HCT116 (cell line): ENCODE data around the gene CDH23. TPM values are rescaled to one million over a fixed set of nuclear protein-coding genes. Genes with fewer than 3 reads are reported as not detected.

Experiments used
- ATAC-seq: fragments of 200-7000 bp; cut with Tn5 transposase; 2 replicates; pipeline ENCODE4 v1.9.1; 2020; ENCODE audit warnings: mild to moderate bottlenecking, moderate library complexity
- BruUV-seq: library from RNA; stranded (reverse); fragments of 400-500 nt; replicated peaks from 2 replicates; lab custom pipeline; 2021; lab: Mats Ljungman, UMichigan
- CTCF ChIA-PET: fragments of 300-600 bp; sonication (Branson Sonifier 250); formaldehyde crosslinking; loops from one replicate; lab custom pipeline; 2021; ENCODE audit warnings: antibody characterized with exemption; lab: Charles Lee
- POLR2A ChIA-PET: fragments of 300-600, 350-600 bp; sonication (Branson Sonifier 250); formaldehyde crosslinking; loops from one replicate; lab custom pipeline; 2021; ENCODE audit warnings: antibody characterized with exemption; lab: Charles Lee
- RAD21 ChIA-PET, 2 experiments: fragments of 300-600 bp; sonication (Branson Sonifier 250); formaldehyde crosslinking; loops; one replicate each; lab custom pipeline; 2023; ENCODE audit warnings: low total read pairs in 2 of 2; ENCODE audit not compliant: uncharacterized antibody in 2 of 2, unreplicated experiment in 2 of 2, low non-redundant PET in 1 of 2; lab: Charles Lee
- DNase-seq: peaks from one replicate; pipeline ENCODE4 v3.0.0-alpha.2; 2010; ENCODE audit warnings: low read depth, low spot score
- H2AFZ ChIP-seq: fragments of 200-600 bp; shearing (Covaris generic), sonication (generic); 2 replicates; pipeline ENCODE4 v1.6.1; 2017; ENCODE audit warnings: low read depth, mixed run types, mixed read lengths, antibody characterized with exemption, low read length; ENCODE audit not compliant: poor library complexity, severe bottlenecking
- H3K27ac ChIP-seq: 2 replicates; pipeline ENCODE4 v1.5.1; 2012; ENCODE audit warnings: low read depth, low read length
- H3K27me3 ChIP-seq: fragments of 200-600 bp; sonication (generic); 2 replicates; pipeline ENCODE4 v1.6.1; 2016; ENCODE audit warnings: mixed run types, low read length, mixed read lengths; ENCODE audit not compliant: insufficient read depth
- H3K36me3 ChIP-seq, 2 experiments: fragments of 200-500 bp in 1 of 2; fragments of 200-600 bp in 1 of 2; sonication (Bioruptor generic) in 1 of 2; sonication (generic) in 1 of 2; 2 replicates each; pipeline versions ENCODE4 v1.5.1 to v1.6.1; 2014 to 2016; ENCODE audit warnings: low read length in 2 of 2, inconsistent platforms in 1 of 2, mixed read lengths in 1 of 2, mixed run types in 1 of 2; ENCODE audit not compliant: insufficient read depth in 2 of 2, control insufficient read depth in 1 of 2
- H3K4me1 ChIP-seq, 2 experiments: fragments of 200-600 bp in 1 of 2; sonication (generic) in 1 of 2; 2 replicates each; pipeline versions ENCODE4 v1.5.1 to v1.6.1; 2012 to 2017; ENCODE audit warnings: low read length in 2 of 2, inconsistent platforms in 1 of 2, mild to moderate bottlenecking in 1 of 2, mixed read lengths in 1 of 2, mixed run types in 1 of 2, moderate library complexity in 1 of 2; ENCODE audit not compliant: insufficient read depth in 2 of 2, control insufficient read depth in 1 of 2
- H3K4me2 ChIP-seq: fragments of 200-600 bp; sonication (generic); 2 replicates; pipeline ENCODE4 v1.6.1; 2017; ENCODE audit warnings: mixed run types, low read length, mixed read lengths
- H3K4me3 ChIP-seq, 2 experiments: fragments of 200-600 bp in 1 of 2; sonication (generic) in 1 of 2; replicated peaks in 1 of 2; 2 replicates each; pipeline ENCODE4 v1.5.1; 2011 to 2016; ENCODE audit warnings: low read length in 2 of 2, control low read depth in 1 of 2, low read depth in 1 of 2, mild to moderate bottlenecking in 1 of 2, mixed read lengths in 1 of 2, mixed run types in 1 of 2
- H3K79me2 ChIP-seq: fragments of 200-600 bp; sonication (generic); 2 replicates; pipeline ENCODE4 v1.6.1; 2017; ENCODE audit warnings: mild to moderate bottlenecking, mixed run types, low read length, moderate library complexity, mixed read lengths; ENCODE audit not compliant: insufficient read depth
- H3K9ac ChIP-seq: fragments of 200-600 bp; sonication (generic); 2 replicates; pipeline ENCODE4 v1.6.1; 2016; ENCODE audit warnings: low read length, mixed read lengths
- H3K9me2 ChIP-seq: fragments of 200-600 bp; sonication (generic), shearing (Covaris generic); 2 replicates; pipeline ENCODE4 v1.6.1; 2017; ENCODE audit warnings: mixed run types, mild to moderate bottlenecking, moderate library complexity; ENCODE audit not compliant: insufficient read depth
- H3K9me3 ChIP-seq, 2 experiments: fragments of 200-500 bp in 1 of 2; fragments of 200-600 bp in 1 of 2; sonication (Bioruptor generic) in 1 of 2; sonication (generic) in 1 of 2; 2 replicates each; pipeline ENCODE4 v1.6.1; 2014 to 2017; ENCODE audit warnings: low read length in 2 of 2, mixed read lengths in 2 of 2, inconsistent platforms in 1 of 2, low read depth in 1 of 2, mild to moderate bottlenecking in 1 of 2, mixed run types in 1 of 2, moderate library complexity in 1 of 2; ENCODE audit not compliant: control insufficient read depth in 1 of 2, insufficient read depth in 1 of 2
- H4K20me1 ChIP-seq: fragments of 200-600 bp; sonication (generic), shearing (Covaris generic); 2 replicates; pipeline ENCODE4 v1.6.1; 2017; ENCODE audit warnings: mixed run types, mild to moderate bottlenecking, moderate library complexity; ENCODE audit not compliant: insufficient read depth
- ATF3 ChIP-seq: IDR thresholded peaks from 2 replicates; pipeline ENCODE4 v1.6.1; 2012
- CEBPB ChIP-seq: IDR thresholded peaks from 2 replicates; pipeline ENCODE4 v1.6.1; 2012; ENCODE audit warnings: low read depth
- EGR1 ChIP-seq: IDR thresholded peaks from 2 replicates; pipeline ENCODE4 v1.6.1; 2012; ENCODE audit warnings: low read depth
- EZH2 ChIP-seq: fragments of 200-600 bp; sonication (generic); IDR thresholded peaks from 2 replicates; pipeline ENCODE4 v1.6.1; 2017; ENCODE audit warnings: antibody characterized with exemption, mixed run types
- JUND ChIP-seq: IDR thresholded peaks from 2 replicates; pipeline ENCODE4 v1.6.1; 2012
- YY1 ChIP-seq: IDR thresholded peaks from 2 replicates; pipeline ENCODE4 v1.6.1; 2011; ENCODE audit warnings: low read length, low read depth, moderate library complexity, mild to moderate bottlenecking; ENCODE audit not compliant: insufficient replicate concordance; ENCODE audit errors: extremely low read depth
- ZBTB33 ChIP-seq: IDR thresholded peaks from 2 replicates; pipeline ENCODE4 v1.6.1; 2011; ENCODE audit warnings: mild to moderate bottlenecking, low read length, moderate library complexity; ENCODE audit not compliant: insufficient replicate concordance; ENCODE audit errors: extremely low read depth
- ZFX ChIP-seq: fragments of 450-650 bp; IDR thresholded peaks from 2 replicates; pipeline ENCODE4 v1.6.1; 2017
- ZNF274 ChIP-seq: fragments of 200-500 bp; sonication (Bioruptor generic); IDR thresholded peaks from 2 replicates; pipeline ENCODE4 v1.6.1; 2014; ENCODE audit warnings: mild to moderate bottlenecking, low read depth, low read length, inconsistent platforms
- intact Hi-C: fragments of 100-400 bp; cut with micrococcal nuclease; formaldehyde crosslinking; loops from 2 replicates; pipeline ENCODE4 v1.10.0; 2022
- total RNA-seq: library from RNA; stranded (reverse); gene quantifications from one replicate; pipeline ENCODE4 v1.2.1, GENCODE V29; 2021; ENCODE audit not compliant: unreplicated experiment

The CDH23 gene
- total RNA-seq, 1 experiment from 2014 or later, result not detected

DNA sequence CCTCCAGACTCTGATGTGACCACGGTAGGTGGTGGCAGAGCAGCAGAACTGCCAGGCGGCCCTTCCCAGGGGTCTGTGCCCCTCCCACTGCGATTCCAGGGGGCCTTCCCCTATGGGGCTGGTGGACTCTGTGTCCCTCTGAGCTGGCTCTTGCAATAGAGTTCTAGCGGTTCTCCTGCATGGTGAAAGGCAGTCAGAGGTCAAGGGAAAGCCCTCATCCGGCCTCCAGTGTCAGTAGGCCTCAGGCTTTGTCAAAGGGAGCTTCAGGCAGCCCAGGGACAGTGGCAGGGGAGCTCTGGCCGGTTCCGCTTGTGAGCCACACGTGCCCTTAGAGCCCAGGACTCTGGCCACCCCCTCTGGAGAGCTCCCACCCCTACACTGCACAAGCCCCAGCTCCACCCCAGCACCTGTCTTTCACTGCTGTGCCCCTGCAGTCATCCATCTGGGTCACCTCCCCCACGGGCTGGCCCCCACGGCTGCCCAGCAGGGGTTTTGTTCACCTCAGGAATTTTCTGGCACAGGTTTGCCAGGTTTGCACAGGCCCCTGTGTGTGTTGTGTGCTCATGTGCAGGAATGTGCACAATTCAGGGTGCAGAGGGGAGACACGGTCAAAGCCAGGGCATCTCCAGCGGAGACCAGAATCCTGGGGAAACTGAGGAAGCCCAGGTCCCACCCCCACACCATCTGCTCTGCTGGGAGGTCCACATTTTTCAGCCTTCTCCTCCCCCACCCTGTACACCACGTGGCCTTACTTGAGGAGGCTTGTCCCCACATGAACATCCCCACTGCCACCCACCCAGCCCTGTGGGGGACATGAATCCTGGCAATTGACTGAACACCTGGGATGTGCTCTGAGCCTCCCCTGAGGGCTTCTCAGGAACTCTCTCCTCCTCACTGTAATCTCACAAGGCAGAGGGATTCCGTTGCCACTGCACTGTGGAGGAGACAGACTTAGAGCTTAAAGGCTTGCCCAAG is 299.1 kb downstream of the CDH23 start:
- Histone ChIP-seq H3K9me3 (no peaks in the 10 kb centered on the region), H3K79me2 (no peaks in the 10 kb centered on the region), H3K4me1 (peaks cover 0 to 8% of the 10 kb centered on the region in 2 experiments; a peak in 1 of 4 replicates), H2AFZ (peak overlapping the region; percentile 68), H3K27ac (no peak overlapping the region)
- DNase-seq, result no peak
- TF ChIP-seq ATF3 (no peak), ZFX (no peak), JUND (no peak), YY1 (no peak), CEBPB (no peak), EZH2 (no peak), ZNF274 (no peak), ZBTB33 (no peak), EGR1 (no peak)
- TF ChIP-seq, all 23 proteins: peak for 0
- H3K9me2 ChIP-seq, result no peaks in the 10 kb centered on the region
- H3K4me3 ChIP-seq, result no peak overlapping the region
- BruUV-seq, result no TSS peak
- H3K9ac ChIP-seq, result no peak overlapping the region
- intact Hi-C loops, result loop anchor here (1.0 to 5.0 kb wide), 4 partner anchors 77 to 376 kb away; partner anchors contain the start of genes SLC29A3 and VSIR
- no peaks in the 10 kb centered on the region for H3K27me3 ChIP-seq
- H4K20me1 ChIP-seq, result no peaks in the 10 kb centered on the region
- peak; percentile 1; the same call in 1 of the 2 replicates for ATAC-seq
- ChIA-PET POLR2A (interaction anchor here (1.1 kb wide), 1 partner anchor 377 kb away, joined by 6 read pairs; the partner anchor contains the start of gene SLC29A3), CTCF (interaction anchor here (0.6 to 4.7 kb wide), 24 partner anchors 8 to 457 kb away, joined by 3 to 57 read pairs (median 6); partner anchors contain the start of genes SLC29A3 and VSIR), RAD21 (interaction anchor here (0.8 to 1.5 kb wide), 6 partner anchors 73 to 313 kb away, joined by 3 to 14 read pairs (median 5); partner anchors contain the start of gene VSIR (in 1 of the 2))
- no peak overlapping the region for H3K4me2 ChIP-seq
- H3K36me3 ChIP-seq, result no peaks in the 10 kb centered on the region
